ENCODE data around the gene HOXD12.

The HOXD12 gene

GRCh38 chr2:176099159-176099727, 352 bp upstream of the HOXD12 start:
- no peak for TF ChIP-seq JUND (IDR thresholded peaks at IDR 0.05; ENCODE audit: low read depth)
- no peak for DNase-seq (ENCODE audit: low read depth in 1 of 2, low spot score in 1 of 2)
- in situ Hi-C loops (cut with HindIII; ENCODE audit: low pct_unique_long_range_greater_than_20kb, low sequenced_read_pairs), result no loop called here

- TF ChIP-seq JUND (IDR thresholded peaks at IDR 0.05; ENCODE audit: low read depth), result no peak
- in situ Hi-C loops (cut with HindIII; ENCODE audit: low pct_unique_long_range_greater_than_20kb, low sequenced_read_pairs), result no loop called here
- DNase-seq (ENCODE audit: low read depth in 1 of 2, low spot score in 1 of 2), result no peak
These were observed 1.0 kb downstream of the HOXD12 start for GRCh38 chr2:176100547-176101140.

GRCh38 chr2:176101216-176101830, 1.7 kb downstream of the HOXD12 start:
- TF ChIP-seq JUND (IDR thresholded peaks at IDR 0.05; ENCODE audit: low read depth), result no peak
- no peak for DNase-seq (ENCODE audit: low read depth in 1 of 2, low spot score in 1 of 2)
- in situ Hi-C loops (cut with HindIII; ENCODE audit: low pct_unique_long_range_greater_than_20kb, low sequenced_read_pairs), result no loop called here

- no peak for TF ChIP-seq JUND (IDR thresholded peaks at IDR 0.05; ENCODE audit: low read depth)
- in situ Hi-C loops (cut with HindIII; ENCODE audit: low pct_unique_long_range_greater_than_20kb, low sequenced_read_pairs), result no loop called here
- DNase-seq (ENCODE audit: low read depth in 1 of 2, low spot score in 1 of 2), result no peak
These were observed 2.2 kb downstream of the HOXD12 start for GRCh38 chr2:176101842-176102241.

GRCh38 chr2:176102309-176102866, 2.8 kb downstream of the HOXD12 start:
- in situ Hi-C loops (cut with HindIII; ENCODE audit: low pct_unique_long_range_greater_than_20kb, low sequenced_read_pairs), result no loop called here
- no peak for DNase-seq (ENCODE audit: low read depth in 1 of 2, low spot score in 1 of 2)
- no peak for TF ChIP-seq JUND (IDR thresholded peaks at IDR 0.05; ENCODE audit: low read depth)

- DNase-seq (ENCODE audit: low read depth in 1 of 2, low spot score in 1 of 2), result no peak
- in situ Hi-C loops (cut with HindIII; ENCODE audit: low pct_unique_long_range_greater_than_20kb, low sequenced_read_pairs), result no loop called here
- TF ChIP-seq JUND (IDR thresholded peaks at IDR 0.05; ENCODE audit: low read depth), result no peak
These were observed 3.6 kb downstream of the HOXD12 start for GRCh38 chr2:176103194-176103593.

- no peak for TF ChIP-seq JUND (IDR thresholded peaks at IDR 0.05; ENCODE audit: low read depth)
- DNase-seq (ENCODE audit: low read depth in 1 of 2, low spot score in 1 of 2), result no peak
- in situ Hi-C loops (cut with HindIII; ENCODE audit: low pct_unique_long_range_greater_than_20kb, low sequenced_read_pairs), result no loop called here
These were observed 4.2 kb downstream of the HOXD12 start for GRCh38 chr2:176103742-176104315.

- in situ Hi-C loops (cut with HindIII; ENCODE audit: low pct_unique_long_range_greater_than_20kb, low sequenced_read_pairs), result no loop called here
- no peak for TF ChIP-seq JUND (IDR thresholded peaks at IDR 0.05; ENCODE audit: low read depth)
- no peak for DNase-seq (ENCODE audit: low read depth in 1 of 2, low spot score in 1 of 2)
These were observed 4.9 kb downstream of the HOXD12 start for GRCh38 chr2:176104316-176105077.

- TF ChIP-seq JUND (IDR thresholded peaks at IDR 0.05; ENCODE audit: low read depth), result no peak
- no peak for DNase-seq (ENCODE audit: low read depth in 1 of 2, low spot score in 1 of 2)
- in situ Hi-C loops (cut with HindIII; ENCODE audit: low pct_unique_long_range_greater_than_20kb, low sequenced_read_pairs), result no loop called here
These were observed 5.6 kb downstream of the HOXD12 start for GRCh38 chr2:176105078-176105729.

GRCh38 chr2:176105730-176106580, 6.4 kb downstream of the HOXD12 start:
- no peak for TF ChIP-seq JUND (IDR thresholded peaks at IDR 0.05; ENCODE audit: low read depth)
- no peak for DNase-seq (ENCODE audit: low read depth in 1 of 2, low spot score in 1 of 2)
- in situ Hi-C loops (cut with HindIII; ENCODE audit: low pct_unique_long_range_greater_than_20kb, low sequenced_read_pairs), result no loop called here

Data from T47D (cell line).